GM21390 (cell line): ENCODE results near the gene DNAAF1.

ENCODE experiments used
- ATAC-seq: cut with Tn5 transposase; IDR thresholded peaks from one replicate; pipeline ENCODE4 v1.9.1; 2021; ENCODE audit not compliant: unreplicated experiment

The DNAAF1 gene

GRCh38 chr16:84121007-84121406, 24.1 kb upstream of the DNAAF1 start:
- no peak for ATAC-seq

GRCh38 chr16:84124257-84125073, 20.6 kb upstream of the DNAAF1 start:
- ATAC-seq = peak; percentile 55

GRCh38 chr16:84131117-84131516, 14.0 kb upstream of the DNAAF1 start:
- ATAC-seq = no peak

GRCh38 chr16:84132527-84133285, 12.4 kb upstream of the DNAAF1 start:
- ATAC-seq = no peak

GRCh38 chr16:84136331-84137125, 8.6 kb upstream of the DNAAF1 start:
- ATAC-seq = no peak

- no peak for ATAC-seq
These were observed 7.8 kb upstream of the DNAAF1 start for GRCh38 chr16:84137287-84137686.

GRCh38 chr16:84137769-84138357, 7.2 kb upstream of the DNAAF1 start:
- no peak for ATAC-seq

- ATAC-seq = no peak
These were observed 6.6 kb upstream of the DNAAF1 start for GRCh38 chr16:84138500-84138823.

- no peak for ATAC-seq
These were observed 6.1 kb upstream of the DNAAF1 start for GRCh38 chr16:84138824-84139627.

- ATAC-seq = no peak
These were observed 5.4 kb upstream of the DNAAF1 start for GRCh38 chr16:84139628-84140258.

- no peak for ATAC-seq
These were observed 3.9 kb upstream of the DNAAF1 start for GRCh38 chr16:84141143-84141670.

GRCh38 chr16:84143081-84143480, 2.0 kb upstream of the DNAAF1 start:
- ATAC-seq = no peak

- ATAC-seq = no peak
These were observed 1.3 kb upstream of the DNAAF1 start for GRCh38 chr16:84143784-84144199.

- peak; percentile 33 for ATAC-seq
These were observed 774 bp upstream of the DNAAF1 start for GRCh38 chr16:84144209-84144858.

- ATAC-seq = no peak
These were observed 5.8 kb downstream of the DNAAF1 start for GRCh38 chr16:84150926-84151325.

- no peak for ATAC-seq
These were observed 8.6 kb downstream of the DNAAF1 start for GRCh38 chr16:84153660-84154214.

GRCh38 chr16:84155226-84155625, 10.1 kb downstream of the DNAAF1 start:
- no peak for ATAC-seq

- no peak for ATAC-seq
These were observed 10.7 kb downstream of the DNAAF1 start for GRCh38 chr16:84155771-84156170.

- ATAC-seq = no peak
These were observed 11.3 kb downstream of the DNAAF1 start for GRCh38 chr16:84156342-84156784.
